Measurements from ENCODE around the gene NOC2L. TPM values are rescaled to one million over a fixed set of nuclear protein-coding genes. Genes with fewer than 3 reads are reported as not detected.

Gene NOC2L
- total RNA-seq, 1 donor from 2014 or later = 95.5 TPM

DNA sequence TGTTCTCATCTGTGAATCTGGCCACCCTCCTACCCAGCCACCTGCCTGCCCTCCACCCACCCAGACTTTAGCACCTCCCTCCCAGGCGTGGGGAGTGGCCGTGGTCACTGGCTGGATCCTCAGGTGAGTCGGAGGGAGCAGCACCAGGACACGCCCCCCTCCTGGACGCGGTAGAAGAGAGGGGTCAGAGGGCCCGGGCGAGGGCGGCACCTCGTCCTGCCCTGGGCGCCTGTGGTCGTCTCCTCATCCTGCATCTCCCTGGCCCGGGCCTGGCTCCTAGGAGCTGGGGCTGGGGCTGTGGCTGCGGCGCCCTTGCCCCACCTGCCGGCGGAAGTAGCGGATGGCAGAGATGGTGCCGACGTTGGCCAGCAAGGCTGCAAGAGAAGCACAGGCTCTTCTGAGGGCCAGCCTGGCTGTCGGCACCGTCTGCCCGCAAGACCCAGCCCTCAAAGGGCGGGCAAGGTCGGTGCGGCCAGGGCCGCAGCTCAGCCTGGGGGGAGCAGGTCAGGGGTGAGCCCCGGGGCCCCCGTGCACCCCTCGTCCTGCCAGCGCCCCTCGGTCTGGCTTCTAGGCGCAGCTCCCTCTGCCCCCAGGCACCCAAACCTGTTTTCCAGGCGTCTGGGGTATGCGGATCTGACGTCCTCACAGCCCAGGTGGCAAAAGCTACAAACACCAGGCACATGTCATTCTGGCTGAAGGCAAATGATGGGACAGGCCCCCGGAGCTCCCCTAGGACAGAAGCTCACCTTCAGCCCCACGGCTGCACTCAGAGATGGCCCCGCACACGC, 17.0 kb upstream of the NOC2L start:
- ChIA-PET CTCF (interaction anchor here (0.6 to 3.4 kb wide), 7 partner anchors 12 to 147 kb away, joined by 3 to 10 read pairs (median 3); no protein-coding TSS in a partner anchor), POLR2A (interaction anchor here (0.6 to 1.3 kb wide), 4 partner anchors 9 to 926 kb away, joined by 3 to 6 read pairs (median 4); partner anchors contain the start of gene ISG15)
- intact Hi-C loops (cut with micrococcal nuclease) = loop anchor here (1.0 kb wide), 2 partner anchors 71 to 107 kb away; no protein-coding TSS in a partner anchor
- no peaks in the 10 kb centered on the region for H3K36me3 Mint-ChIP-seq (ENCODE audit: low read depth)
- ATAC-seq (ENCODE audit: low read depth) (peak; percentile 90), DNase-seq (peak; percentile 64)
- H3K27me3 Mint-ChIP-seq = peaks cover 24% of the 10 kb centered on the region
- TF ChIP-seq, protein P1, sequence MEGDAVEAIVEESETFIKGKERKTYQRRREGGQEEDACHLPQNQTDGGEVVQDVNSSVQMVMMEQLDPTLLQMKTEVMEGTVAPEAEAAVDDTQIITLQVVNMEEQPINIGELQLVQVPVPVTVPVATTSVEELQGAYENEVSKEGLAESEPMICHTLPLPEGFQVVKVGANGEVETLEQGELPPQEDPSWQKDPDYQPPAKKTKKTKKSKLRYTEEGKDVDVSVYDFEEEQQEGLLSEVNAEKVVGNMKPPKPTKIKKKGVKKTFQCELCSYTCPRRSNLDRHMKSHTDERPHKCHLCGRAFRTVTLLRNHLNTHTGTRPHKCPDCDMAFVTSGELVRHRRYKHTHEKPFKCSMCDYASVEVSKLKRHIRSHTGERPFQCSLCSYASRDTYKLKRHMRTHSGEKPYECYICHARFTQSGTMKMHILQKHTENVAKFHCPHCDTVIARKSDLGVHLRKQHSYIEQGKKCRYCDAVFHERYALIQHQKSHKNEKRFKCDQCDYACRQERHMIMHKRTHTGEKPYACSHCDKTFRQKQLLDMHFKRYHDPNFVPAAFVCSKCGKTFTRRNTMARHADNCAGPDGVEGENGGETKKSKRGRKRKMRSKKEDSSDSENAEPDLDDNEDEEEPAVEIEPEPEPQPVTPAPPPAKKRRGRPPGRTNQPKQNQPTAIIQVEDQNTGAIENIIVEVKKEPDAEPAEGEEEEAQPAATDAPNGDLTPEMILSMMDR (IDR thresholded peaks at IDR 0.05) = no peak
- no peak overlapping the region for H3K4me3 Mint-ChIP-seq
- no peak overlapping the region for H3K27ac Mint-ChIP-seq
- no peaks in the 10 kb centered on the region for H3K9me3 Mint-ChIP-seq
- H3K4me1 Mint-ChIP-seq = peaks cover 4% of the 10 kb centered on the region

DNA sequence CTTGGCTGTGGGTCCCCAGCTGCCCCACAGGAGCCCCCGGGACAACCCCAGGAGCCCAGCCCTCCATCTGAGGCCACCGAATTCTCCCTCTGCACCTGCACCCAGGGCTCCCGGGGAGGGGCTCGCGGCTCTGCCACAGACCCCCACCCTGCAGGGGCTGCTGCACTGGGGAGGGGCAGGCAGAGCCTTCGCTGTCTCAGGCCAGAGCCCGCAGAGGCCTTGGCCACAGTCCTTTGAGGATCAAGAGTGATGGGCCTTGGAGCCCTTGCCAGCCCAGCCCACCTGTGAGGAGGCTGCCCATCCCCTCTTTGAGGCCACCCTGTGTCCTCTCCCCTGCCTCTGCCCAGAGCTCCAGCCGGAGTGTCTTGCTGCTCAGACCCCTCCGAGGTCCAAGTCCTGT, 16.3 kb upstream of the NOC2L start:
- no peak overlapping the region for H3K4me3 Mint-ChIP-seq
- peaks cover 4% of the 10 kb centered on the region for H3K4me1 Mint-ChIP-seq
- TF ChIP-seq, protein P1 (IDR thresholded peaks at IDR 0.05) = no peak
- CTCF ChIA-PET = interaction anchor here (1.2 to 3.4 kb wide), 4 partner anchors 19 to 78 kb away, joined by 3 to 10 read pairs (median 4); no protein-coding TSS in a partner anchor
- H3K36me3 Mint-ChIP-seq (ENCODE audit: low read depth) = no peaks in the 10 kb centered on the region
- intact Hi-C loops (cut with micrococcal nuclease) = no loop called here
- DNase-seq (no peak), ATAC-seq (ENCODE audit: low read depth) (no peak)
- POLR2A ChIA-PET = interaction anchor here (0.6 to 1.3 kb wide), 2 partner anchors 9 to 927 kb away, joined by 5 to 6 read pairs; no protein-coding TSS in a partner anchor
- peaks cover 24% of the 10 kb centered on the region for H3K27me3 Mint-ChIP-seq
- H3K9me3 Mint-ChIP-seq = no peaks in the 10 kb centered on the region
- H3K27ac Mint-ChIP-seq = no peak overlapping the region

DNA sequence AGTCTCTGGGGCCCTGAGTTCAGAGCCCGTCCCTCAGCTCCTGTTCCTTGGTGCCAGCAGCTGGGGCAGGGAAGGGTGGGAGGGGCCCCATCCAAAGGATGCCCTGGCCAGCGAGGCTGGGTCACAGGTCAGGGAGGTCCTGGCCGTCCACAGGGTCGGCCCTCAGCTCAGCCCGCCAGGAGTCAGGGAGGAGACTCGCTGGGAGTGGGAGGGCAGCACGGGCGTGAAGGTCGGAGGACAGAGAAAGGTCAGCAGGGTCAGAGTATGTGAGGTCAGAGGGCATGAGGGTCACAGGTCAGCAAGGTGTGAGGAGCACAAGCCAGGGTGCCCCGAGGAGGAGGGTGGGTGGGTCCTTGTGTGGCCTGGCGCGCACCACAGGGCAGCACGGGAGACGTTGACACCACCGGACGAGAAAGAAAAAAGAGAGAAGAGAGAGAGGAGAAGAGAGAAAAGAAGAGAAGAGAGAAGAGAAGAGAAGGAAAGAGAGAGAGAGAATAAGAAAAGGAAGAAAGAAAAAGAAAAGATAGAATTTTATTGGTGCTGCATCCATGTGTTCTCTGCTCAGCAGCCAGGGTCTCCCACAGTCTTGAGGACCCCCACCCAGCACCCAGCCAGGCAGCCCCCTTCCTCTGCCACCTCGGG, 15.8 kb upstream of the NOC2L start:
- H3K36me3 Mint-ChIP-seq (ENCODE audit: low read depth) = no peaks in the 10 kb centered on the region
- ChIA-PET POLR2A (no interaction called here), CTCF (interaction anchor here (3.4 kb wide), 1 partner anchor 69 kb away, joined by 10 read pairs; no protein-coding TSS in a partner anchor)
- ATAC-seq (ENCODE audit: low read depth) (no peak), DNase-seq (no peak)
- H3K4me1 Mint-ChIP-seq = peaks cover 4% of the 10 kb centered on the region
- peaks cover 24% of the 10 kb centered on the region for H3K27me3 Mint-ChIP-seq
- H3K27ac Mint-ChIP-seq = no peak overlapping the region
- no peak overlapping the region for H3K4me3 Mint-ChIP-seq
- intact Hi-C loops (cut with micrococcal nuclease) = no loop called here
- TF ChIP-seq, protein P1 (IDR thresholded peaks at IDR 0.05) = no peak
- no peaks in the 10 kb centered on the region for H3K9me3 Mint-ChIP-seq

DNA sequence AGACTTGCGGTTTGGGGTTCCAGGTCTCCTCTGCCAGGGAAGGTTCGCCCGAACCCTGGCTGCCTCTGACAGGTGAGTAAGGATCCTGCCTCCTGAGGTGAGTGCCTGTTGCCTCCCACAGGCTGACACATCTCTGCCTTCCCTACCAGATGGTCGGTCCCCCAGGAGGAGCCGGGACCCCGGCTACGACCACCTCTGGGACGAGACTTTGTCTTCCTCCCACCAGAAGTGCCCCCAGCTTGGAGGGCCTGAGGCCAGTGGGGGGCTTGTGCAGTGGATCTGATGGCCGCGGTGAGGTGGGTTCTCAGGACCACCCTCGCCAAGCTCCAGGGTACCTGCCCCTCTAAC, 15.2 kb upstream of the NOC2L start:
- no peaks in the 10 kb centered on the region for H3K9me3 Mint-ChIP-seq
- POLR2A ChIA-PET = no interaction called here
- no peak for DNase-seq
- peaks cover 27% of the 10 kb centered on the region for H3K27me3 Mint-ChIP-seq
- CTCF ChIA-PET = interaction anchor here (3.4 kb wide), 1 partner anchor 68 kb away, joined by 10 read pairs; no protein-coding TSS in a partner anchor
- intact Hi-C loops (cut with micrococcal nuclease) = no loop called here
- no peaks in the 10 kb centered on the region for H3K36me3 Mint-ChIP-seq (ENCODE audit: low read depth)
- ATAC-seq (ENCODE audit: low read depth) = no peak
- H3K27ac Mint-ChIP-seq = no peak overlapping the region
- H3K4me1 Mint-ChIP-seq = peaks cover 4% of the 10 kb centered on the region
- no peak overlapping the region for H3K4me3 Mint-ChIP-seq
- TF ChIP-seq, protein P1 (IDR thresholded peaks at IDR 0.05) = no peak

Measured in activated B cell treated with CpG ODN at 0.5 μM for 24 hours (primary cell).